GM19463 (cell line): ENCODE results near the gene ZKSCAN1.

ENCODE experiments used
- ATAC-seq: cut with Tn5 transposase; IDR thresholded peaks from one replicate; pipeline ENCODE4 v1.9.1; 2021; ENCODE audit warnings: mild to moderate bottlenecking, moderate library complexity; ENCODE audit not compliant: unreplicated experiment

The ZKSCAN1 gene

DNA sequence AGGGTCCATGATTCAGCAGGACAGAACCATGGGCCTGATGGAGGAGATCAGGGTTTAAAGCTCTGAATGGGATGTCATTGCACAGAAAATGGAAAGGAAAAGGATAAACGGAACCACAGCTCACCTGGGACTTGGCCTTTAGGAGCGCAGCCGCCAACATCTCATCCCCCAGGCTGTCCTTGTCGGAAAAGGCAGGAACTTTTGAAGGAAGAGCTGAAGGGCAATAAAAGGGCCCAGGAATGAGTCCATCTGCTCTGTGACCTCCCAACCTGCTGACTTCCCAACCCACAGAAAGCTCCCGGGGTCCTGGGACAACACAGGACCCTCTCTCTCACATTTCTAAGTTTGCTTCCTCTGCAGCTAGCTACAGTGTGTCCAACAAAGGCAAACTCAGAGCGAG, 60.0 kb downstream of the ZKSCAN1 start:
- ATAC-seq = no peak

DNA sequence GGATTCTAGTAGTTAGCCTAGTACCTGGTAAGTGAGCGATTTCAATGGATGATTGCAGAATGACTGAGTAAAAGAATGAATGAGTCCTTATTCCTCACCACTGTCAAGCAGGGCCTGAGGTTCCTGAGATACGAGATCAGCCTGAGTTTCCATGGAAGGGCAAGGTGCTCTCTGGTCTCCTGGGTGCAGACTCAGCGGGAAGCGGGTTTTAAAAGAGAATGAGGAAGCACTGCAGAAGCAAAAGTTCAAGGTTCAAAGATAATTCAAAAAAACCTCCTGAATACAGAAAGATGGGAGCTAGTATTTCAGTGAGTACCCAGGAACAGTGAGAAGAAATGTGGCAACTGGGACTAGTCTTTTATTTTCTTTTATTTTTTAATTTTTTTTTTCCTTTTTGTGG, 61.8 kb downstream of the ZKSCAN1 start:
- ATAC-seq = no peak

DNA sequence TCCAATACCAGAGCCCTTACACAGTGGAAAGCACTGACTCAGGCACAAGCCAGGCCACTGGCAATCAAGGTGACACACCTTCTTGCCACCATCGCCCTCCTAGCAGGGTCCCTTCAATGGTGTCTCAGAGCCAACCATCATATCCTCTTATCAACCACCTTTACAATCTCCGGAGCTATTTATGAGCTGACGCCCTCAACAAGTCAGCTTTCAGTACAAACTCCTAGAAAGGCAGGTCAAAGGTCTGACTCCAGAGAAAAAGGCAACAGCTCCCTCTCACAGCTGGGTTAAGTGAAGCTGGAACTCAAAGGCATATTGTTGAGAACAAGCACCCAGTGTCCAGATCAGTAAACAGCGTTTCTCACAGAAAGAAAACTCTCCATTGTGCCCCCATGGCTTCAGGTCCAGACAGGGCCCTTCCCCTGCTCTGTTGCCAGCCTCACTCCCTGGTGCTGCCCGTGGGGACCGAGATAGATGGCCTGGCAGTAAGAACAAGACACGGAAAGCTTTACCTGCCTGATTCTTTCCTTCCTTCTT, 63.7 kb downstream of the ZKSCAN1 start:
- no peak for ATAC-seq

DNA sequence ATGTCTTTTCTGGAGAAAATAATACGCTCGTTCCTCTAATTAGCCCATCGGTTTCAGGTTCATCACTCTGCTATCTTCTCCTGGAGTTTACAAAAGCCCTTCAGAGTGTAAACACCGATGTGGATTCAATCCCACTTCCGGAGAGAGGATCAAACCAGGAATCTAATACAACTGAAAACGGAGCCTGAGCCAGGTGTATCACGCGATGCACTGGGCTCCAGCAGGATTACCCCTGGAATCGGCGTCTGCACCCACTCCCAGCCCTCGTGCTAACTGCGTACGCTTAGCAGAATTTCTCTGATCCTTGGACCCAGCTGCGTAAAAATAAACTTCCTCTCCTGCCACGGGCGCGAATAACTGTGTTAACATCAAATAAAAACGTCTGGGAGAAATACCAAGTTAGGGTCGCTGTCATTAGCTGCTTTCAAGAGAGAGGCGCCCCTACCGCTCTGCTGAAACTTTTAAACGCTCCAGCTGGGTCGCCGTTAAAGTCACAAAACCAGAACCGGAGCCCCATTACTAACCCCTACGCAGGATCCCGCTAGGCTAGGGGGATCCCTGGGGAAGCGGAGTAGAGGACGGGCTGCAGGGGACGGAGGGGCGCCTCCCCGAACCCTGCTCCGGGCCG, 65.6 kb downstream of the ZKSCAN1 start:
- ATAC-seq = no peak

DNA sequence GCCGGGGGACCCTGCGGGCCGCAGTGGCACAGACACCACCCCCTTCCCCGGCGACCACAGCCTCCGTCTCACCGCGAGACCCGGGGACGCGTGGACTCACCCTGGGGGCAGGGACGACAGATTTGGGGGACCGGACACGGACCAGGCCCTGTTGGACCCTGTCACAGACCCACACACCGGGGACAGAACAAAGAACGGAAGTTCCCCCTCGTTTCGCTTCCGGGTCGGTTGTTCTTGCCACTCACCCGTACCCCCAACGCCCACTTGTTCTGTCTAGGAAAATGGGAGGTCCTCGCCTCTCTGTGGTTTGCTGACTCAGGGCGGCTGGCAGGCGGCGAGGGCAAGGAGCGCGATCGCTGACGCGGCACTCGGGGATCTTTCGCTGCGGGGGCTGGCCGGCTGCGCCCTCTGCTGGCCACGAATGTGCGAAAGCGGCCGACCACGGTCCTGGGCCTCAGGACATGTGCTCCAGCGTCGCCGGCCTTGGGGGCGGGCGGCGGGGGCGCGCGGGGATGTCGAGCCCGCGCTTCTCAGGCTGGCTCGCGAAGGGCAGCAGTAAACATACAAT, 66.2 kb downstream of the ZKSCAN1 start, which contains the start of gene ZNF3:
Gene ZNF3, minus strand, starts transcription at position 189 of the 568 bp plus-strand sequence. CDS start 4,366 bp downstream, outside the sequence.
- peak; percentile 83 for ATAC-seq

DNA sequence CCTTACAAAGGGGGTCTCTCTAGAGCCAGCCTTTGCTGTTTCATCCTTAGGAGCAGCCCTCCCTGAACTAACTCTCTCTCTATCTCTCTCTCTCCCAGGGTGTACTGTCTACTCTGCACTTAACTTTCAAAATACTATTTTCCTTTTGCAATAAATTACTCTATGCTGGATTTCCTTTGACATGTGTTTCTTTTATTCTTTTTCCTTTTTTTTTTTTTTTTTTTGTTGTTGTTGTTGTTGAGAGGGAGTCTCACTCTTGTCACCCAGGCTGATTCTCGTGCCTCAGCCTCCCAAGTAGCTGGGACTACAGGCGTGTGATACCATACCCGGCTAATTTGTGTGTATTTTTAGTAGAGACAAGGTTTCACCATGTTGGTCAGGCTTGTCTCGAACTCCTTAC, 67.6 kb downstream of the ZKSCAN1 start:
- ATAC-seq = no peak

DNA sequence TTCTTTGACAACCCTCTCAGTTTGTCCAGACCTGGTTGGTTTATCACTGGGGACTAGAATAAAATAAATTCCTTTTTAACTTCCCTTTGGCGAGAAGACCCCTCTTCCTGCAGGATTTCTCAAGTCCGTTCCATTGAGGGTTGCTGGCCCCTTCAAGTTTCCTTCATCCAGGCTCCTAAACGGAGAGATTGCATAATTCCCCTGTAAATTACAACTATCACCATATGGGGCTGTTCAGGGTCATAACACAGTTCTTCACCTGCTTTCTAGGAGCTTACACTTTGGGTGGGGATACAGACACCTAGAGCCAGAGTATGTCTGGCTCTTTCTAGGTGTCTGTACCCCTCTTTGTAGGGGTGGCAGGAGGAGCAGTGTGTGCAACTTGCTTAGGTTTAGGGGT, 70.1 kb downstream of the ZKSCAN1 start:
- no peak for ATAC-seq

DNA sequence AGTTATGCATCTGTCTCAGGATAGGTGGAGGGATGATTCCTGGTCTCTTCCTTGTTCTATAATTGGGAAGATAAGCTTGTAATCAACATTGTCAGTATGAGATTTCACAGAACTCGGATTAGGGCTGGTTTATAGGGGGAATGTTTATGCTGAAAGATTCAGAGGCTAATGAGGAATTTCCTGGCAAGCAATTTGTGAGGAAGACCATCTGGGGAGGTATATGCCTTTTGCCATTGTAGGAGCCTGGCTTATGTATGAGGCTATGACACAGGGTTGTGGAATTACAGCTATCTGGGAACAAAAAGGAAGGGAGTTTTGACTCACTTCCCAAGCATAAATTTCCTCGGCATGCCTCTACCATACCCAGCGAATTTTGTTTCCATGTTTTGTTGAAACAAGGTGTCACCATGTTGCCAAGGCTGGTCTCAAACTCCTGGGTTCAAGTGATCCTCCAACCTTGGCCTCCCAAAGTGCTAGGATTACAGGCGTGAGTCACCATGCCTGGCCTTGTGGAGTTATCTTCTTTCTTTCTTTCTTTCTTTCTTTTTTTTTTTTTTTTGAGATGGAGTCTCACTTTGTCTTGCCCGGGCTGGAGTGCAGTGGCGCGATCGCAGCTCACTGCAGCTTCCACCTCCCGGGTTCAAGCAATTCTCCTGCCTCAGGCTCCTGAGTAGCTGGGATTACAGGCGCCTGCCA, 71.8 kb downstream of the ZKSCAN1 start:
- ATAC-seq = no peak

DNA sequence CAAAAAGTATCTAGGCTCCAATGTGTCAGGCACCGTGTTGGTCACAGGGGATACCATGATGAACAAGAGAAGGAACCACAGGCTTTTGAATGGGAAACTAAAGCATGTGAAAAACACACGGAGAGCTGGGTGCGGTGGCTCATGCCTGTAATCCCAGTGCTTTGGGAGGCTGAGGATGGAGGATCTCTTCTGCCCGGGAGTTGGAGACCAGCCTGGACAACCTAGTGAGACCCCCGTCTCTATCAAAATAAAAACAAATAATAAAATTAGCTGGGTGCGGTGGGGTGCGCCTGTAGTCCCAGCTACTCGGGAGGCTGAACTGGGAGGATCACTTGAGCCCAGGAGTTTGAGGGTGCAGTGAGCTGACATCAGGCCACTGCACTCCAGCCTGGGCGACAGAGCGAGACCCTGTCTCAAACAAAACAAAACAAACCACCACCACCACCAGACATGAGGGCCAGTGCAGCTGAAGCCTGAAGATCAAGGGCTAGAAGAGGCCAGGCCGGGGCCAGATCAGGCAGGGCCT, 72.8 kb downstream of the ZKSCAN1 start:
- no peak for ATAC-seq

DNA sequence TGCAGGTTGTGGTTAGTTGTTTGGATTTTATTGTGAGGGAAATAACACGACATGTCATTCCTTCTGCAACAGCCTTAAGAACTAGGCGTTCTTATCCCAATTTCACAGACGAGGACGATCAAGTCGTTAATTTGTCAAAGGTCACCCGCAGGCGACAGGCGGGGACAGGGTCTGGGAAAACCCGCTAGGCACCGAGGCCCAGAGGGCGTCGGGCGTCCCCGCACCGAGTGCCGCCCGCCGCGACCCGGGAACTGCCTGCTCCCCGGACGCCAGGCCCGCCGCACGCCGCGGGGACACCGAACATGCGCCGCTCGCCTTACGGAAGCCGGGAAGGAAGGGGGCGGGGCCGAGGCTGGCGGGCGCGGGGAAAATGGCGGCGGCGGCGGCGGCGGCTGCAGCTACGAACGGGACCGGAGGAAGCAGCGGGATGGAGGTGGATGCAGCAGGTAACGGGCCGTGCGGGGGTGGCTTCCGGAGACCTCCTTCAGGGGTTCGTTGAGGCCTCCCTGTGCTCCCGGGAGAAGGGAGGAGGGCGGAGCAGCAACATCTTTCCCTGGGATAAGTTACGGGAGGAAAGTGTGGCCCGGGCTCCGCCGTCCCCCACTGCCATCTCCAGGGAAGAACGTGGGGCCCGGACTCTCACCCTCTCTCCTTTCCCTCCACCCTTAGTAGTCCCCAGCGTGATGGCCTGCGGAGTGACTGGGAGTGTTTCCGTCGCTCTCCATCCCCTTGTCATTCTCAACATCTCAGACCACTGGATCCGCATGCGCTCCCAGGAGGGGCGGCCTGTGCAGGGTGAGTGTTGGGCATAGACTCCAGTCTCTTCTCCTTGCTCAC, 73.4 kb downstream of the ZKSCAN1 start, which contains the start of gene COPS6:
Gene COPS6, plus strand, starts transcription at position 349 of the 837 bp plus-strand sequence. Its CDS starts 22 bp downstream, at position 371.
- ATAC-seq = peak; percentile 72

DNA sequence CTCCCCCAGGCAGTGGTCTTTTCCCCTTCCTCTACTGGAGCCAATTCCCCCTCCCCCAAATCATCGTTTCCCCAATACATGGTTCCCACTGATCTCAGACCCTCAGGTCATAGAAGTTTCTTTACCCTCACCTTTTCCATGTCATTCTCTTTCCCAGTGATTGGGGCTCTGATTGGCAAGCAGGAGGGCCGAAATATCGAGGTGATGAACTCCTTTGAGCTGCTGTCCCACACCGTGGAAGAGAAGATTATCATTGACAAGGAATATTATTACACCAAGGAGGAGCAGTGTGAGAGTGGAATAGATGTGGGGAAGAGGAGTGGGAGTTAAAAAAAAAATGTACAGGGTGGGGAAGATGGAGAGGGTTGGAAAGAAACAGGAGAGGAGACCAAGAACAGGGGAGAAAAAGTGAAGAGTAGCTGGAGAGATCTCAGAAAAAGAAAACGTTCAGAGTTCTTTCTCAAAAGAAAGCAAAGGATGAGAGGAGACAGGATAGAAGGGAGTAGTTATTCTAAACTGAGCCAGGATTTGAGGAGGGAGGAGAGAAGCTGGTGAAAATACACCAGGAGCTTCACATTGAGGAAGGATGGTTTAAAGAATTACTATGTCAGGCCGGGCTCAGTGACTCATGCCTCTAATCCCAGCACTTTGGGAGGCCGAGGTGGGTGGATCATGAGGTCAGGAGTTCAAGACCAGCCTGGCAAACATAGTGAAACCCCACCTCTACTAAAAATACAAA, 74.2 kb downstream of the ZKSCAN1 start:
- ATAC-seq = no peak

DNA sequence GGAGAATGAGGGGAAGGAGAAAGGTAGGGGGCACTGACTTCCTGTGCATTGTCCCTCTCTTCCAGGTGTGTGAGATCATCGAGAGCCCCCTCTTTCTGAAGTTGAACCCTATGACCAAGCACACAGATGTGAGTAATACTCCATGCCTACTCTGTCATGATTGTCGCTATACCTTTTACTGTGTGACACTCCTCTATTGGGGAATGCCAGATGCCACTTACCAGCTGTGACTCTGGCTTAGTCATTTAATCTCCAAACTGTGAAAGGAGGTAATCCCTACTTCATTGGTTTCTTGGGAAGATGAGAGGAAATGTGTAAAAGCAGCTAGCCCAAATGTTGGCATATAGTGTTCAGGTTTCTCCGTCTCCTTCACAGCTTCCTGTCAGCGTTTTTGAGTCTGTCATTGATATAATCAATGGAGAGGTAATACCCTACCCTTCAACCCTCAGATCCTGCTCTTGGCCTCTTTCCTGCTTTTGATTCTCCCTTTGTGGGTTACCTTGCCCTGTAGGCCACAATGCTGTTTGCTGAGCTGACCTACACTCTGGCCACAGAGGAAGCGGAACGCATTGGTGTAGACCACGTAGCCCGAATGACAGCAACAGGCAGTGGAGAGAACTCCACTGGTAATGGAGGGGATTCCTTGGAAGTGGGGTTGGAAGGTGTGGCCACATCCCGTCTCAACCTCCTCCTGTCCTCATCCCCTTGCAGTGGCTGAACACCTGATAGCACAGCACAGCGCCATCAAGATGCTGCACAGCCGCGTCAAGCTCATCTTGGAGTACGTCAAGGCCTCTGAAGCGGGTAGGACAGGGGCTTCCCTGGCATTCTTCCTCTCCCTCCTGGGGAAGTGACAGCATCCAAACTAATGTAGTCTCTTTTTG, 75.4 kb downstream of the ZKSCAN1 start:
- ATAC-seq = no peak
